Type B pancreatic cell (in vitro differentiated cells): ENCODE data around the gene ETFB. TPM values are rescaled to one million over a fixed set of nuclear protein-coding genes. Genes with fewer than 3 reads are reported as not detected.

Source experiments
- DNase-seq: peaks from one replicate; pipeline ENCODE4 v3.0.0; 2021; ENCODE audit warnings: mixed read lengths; ENCODE audit not compliant: unreplicated experiment; ENCODE audit errors: extremely low spot score
- H3K27ac Mint-ChIP-seq: 2 replicates; pipeline ENCODE4 v1.8.0; 2021; ENCODE audit warnings: mild to moderate bottlenecking, mixed read lengths
- H3K27me3 Mint-ChIP-seq: 2 replicates; pipeline ENCODE4 v1.8.0; 2021; ENCODE audit warnings: mixed read lengths
- H3K36me3 Mint-ChIP-seq: 2 replicates; pipeline ENCODE4 v1.8.0; 2021; ENCODE audit warnings: mixed read lengths
- H3K4me1 Mint-ChIP-seq: one replicate; pipeline ENCODE4 v1.8.0; 2021; ENCODE audit warnings: mixed read lengths; ENCODE audit not compliant: unreplicated experiment
- H3K4me3 Mint-ChIP-seq: 2 replicates; pipeline ENCODE4 v1.8.0; 2021; ENCODE audit warnings: mild to moderate bottlenecking, mixed read lengths
- H3K9me3 Mint-ChIP-seq: 2 replicates; pipeline ENCODE4 v1.8.0; 2021; ENCODE audit warnings: mixed read lengths
- total RNA-seq: library from RNA; stranded (reverse); gene quantifications from 2 replicates; pipeline ENCODE4 v1.2.1, GENCODE V29; 2021; ENCODE audit warnings: low replicate concordance
- TF ChIP-seq, protein P1 (sequence below): fragments of 200-600 bp; sonication (generic); conservative IDR thresholded peaks from 2 replicates; pipeline ENCODE4 v1.5.0; 2021; ENCODE audit warnings: antibody characterized with exemption, mild to moderate bottlenecking

ETFB gene
- total RNA-seq, 1 donor from 2014 or later: 76.3 TPM

DNA sequence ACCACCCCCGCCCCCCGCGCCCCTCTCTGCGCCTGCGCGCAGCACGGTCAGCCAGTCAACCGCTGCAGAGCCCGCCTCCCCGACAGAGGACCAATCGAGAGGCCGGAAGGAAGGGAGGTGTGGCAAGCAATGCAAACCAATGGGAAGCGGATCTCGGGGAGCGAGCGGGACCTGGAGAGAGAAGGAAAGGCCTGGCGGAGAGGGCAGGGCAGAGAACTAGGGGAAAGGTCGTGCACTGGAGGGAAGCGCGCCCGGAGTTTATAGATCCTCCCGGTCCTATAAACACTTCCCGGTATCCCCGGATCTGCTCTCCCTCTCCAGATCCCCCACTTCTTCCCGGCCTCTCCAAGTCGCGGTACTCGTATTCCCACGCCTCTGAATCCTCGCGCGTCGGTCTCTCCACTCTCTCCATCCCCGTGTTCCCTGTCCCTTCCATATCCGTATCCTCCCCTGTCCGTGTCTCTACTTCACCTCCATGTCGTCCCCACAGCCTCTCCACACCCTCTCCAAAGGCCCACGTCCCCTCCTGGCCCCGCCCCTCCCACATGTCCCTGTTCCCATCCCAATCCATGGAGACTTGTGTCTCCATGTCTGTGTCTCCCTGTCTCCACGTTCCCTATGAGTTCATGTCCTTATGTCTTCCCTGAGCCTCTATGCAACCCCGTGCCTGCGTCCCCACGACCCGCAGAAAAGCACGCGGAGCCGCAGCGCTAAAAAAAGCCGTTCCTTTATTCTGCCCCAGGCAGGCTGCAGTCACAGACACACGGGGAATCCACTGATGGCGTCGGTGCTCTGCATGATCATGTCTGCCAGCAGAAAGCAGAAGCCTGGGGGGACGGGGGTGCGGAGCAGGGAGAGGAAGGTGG, 434 bp upstream of the ETFB start:
- Mint-ChIP-seq H3K4me1 (peaks cover 26% of the 10 kb centered on the region), H3K36me3 (no peaks in the 10 kb centered on the region), H3K9me3 (no peaks in the 10 kb centered on the region), H3K27ac (peak overlapping the region; percentile 100), H3K4me3 (peak overlapping the region; percentile 98), H3K27me3 (peaks cover 3% of the 10 kb centered on the region)
- TF ChIP-seq, protein P1, sequence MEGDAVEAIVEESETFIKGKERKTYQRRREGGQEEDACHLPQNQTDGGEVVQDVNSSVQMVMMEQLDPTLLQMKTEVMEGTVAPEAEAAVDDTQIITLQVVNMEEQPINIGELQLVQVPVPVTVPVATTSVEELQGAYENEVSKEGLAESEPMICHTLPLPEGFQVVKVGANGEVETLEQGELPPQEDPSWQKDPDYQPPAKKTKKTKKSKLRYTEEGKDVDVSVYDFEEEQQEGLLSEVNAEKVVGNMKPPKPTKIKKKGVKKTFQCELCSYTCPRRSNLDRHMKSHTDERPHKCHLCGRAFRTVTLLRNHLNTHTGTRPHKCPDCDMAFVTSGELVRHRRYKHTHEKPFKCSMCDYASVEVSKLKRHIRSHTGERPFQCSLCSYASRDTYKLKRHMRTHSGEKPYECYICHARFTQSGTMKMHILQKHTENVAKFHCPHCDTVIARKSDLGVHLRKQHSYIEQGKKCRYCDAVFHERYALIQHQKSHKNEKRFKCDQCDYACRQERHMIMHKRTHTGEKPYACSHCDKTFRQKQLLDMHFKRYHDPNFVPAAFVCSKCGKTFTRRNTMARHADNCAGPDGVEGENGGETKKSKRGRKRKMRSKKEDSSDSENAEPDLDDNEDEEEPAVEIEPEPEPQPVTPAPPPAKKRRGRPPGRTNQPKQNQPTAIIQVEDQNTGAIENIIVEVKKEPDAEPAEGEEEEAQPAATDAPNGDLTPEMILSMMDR: no peak
- peak; percentile 95 for DNase-seq

DNA sequence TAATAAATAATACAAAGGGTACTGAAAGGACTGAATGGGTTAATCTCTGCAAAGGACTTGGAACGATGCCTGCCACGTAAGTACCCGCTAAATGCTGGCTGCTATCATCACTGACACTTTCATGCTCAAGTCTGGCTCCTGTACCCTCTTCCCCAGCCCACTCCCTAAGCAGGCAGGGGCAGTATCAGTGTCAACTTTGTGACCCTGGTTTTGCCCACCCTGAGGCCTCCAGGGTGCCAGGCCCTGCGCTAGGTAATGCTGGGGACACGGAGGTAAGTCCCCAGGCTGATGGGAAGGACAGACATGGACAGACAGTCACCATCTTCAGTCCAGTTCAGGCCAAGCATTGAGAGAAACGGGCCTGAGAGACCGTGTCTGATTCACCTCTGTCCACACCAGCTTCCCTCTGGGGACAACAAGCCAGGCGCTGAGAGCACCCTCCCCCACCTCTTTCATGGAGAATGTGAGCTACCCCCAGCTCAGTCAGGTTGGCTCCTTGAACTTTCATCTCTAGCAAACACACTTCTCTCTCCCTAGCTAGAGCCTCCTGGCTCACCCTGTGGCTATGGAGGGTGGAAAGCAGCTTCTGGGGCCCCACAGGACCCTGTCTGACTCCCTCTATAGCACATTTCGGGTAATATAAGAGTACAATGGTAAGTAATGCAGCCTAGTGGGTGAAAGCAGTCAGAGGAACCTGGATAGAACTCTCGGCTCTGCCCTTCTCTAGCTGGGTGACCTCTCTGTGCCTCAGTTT, 800 bp downstream of the ETFB start:
- no peaks in the 10 kb centered on the region for H3K36me3 Mint-ChIP-seq
- TF ChIP-seq, protein P1: no peak
- peak overlapping the region; percentile 100 for H3K27ac Mint-ChIP-seq
- H3K4me3 Mint-ChIP-seq: peak overlapping the region; percentile 98
- H3K4me1 Mint-ChIP-seq: peaks cover 25% of the 10 kb centered on the region
- H3K27me3 Mint-ChIP-seq: peaks cover 3% of the 10 kb centered on the region
- DNase-seq: no peak
- no peaks in the 10 kb centered on the region for H3K9me3 Mint-ChIP-seq

DNA sequence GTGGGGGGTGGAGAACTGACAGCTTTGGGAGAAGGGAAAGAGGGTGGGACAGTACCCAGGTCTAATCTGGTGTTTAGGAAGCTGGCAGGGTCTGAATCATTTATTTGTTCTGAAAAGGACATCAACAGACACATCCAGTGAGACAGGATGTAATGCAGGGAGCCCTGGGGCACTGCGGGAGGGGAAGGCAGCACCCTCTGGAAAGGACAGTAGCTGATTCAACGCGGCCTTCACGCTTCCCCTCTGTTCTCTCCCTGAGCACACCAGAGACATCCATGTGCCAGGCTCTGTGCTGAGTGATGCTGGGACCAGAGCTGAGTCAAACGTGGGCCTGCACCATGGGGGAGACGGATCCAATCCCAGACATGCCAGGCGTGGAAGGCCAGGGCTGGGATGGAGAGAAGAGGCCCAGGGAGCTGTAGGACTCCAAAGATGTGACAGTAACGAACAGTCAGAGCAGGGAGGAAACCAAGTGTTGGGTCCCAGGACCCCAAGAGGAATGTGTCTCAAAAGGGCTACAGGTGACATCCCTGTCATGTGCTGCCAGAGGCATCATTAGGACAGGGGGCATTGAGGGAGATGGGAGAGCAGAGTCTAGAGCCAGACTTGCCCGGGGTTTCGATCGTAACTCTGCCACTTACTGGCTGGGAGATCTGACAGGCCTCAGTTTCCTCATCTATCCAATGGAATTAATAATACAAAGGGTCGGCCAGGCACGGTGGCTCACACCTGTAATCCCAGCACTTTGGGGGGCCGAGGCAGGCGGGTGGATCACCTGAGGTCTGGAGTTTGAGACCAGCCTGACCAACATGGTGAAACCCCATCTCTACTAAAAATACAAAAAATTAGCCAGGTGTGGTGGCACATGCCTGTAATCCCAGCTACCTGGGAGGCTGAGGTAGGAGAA, 1.7 kb downstream of the ETFB start:
- H3K9me3 Mint-ChIP-seq: no peaks in the 10 kb centered on the region
- peak overlapping the region; percentile 82 for H3K4me3 Mint-ChIP-seq
- TF ChIP-seq, protein P1: no peak
- peak overlapping the region; percentile 73 for H3K27ac Mint-ChIP-seq
- H3K4me1 Mint-ChIP-seq: peaks cover 24% of the 10 kb centered on the region
- DNase-seq: no peak
- H3K27me3 Mint-ChIP-seq: no peaks in the 10 kb centered on the region
- no peaks in the 10 kb centered on the region for H3K36me3 Mint-ChIP-seq

DNA sequence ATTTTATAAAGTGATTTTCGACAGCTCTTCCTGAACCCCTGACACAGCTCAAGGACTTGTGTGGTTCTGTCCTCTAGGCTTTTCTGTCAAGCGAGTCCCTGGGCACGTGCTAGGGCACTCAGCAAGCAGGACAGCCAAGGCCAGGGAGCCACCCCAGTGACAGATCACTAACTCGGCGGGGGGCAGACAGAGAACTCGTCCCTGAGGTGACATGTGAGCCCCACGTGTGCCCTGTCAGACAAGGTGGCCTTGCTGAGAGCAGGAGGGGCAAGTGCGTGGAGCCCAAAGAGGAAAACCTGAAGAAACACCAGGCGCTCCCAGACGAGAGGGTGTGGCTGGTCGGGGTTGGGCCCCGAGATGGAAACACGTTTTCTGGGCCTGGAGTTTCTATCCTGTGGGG, 4.9 kb downstream of the ETFB start:
- Mint-ChIP-seq H3K27me3 (no peaks in the 10 kb centered on the region), H3K4me1 (peaks cover 24% of the 10 kb centered on the region), H3K36me3 (no peaks in the 10 kb centered on the region), H3K9me3 (no peaks in the 10 kb centered on the region), H3K27ac (no peak overlapping the region), H3K4me3 (no peak overlapping the region)
- TF ChIP-seq, protein P1: no peak
- no peak for DNase-seq

DNA sequence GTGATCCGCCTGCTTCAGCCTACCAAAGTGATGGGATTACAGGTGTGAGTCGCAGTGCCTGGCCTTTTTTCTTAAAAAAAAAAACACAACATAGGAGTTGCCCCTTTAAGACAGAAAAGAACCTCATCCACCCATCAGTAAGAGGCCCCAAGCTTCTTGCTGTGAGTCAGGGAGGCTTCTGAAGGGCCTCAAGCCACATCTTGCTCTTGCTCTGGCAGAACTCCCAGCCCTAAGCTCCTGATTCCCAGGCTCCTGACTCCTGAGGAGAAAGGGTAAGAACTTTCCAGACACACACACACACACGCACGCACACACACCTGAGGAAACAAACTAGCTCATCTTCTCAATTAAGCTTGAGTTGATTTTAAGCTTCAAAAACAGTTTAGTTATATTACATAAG, 6.9 kb downstream of the ETFB start:
- TF ChIP-seq, protein P1: no peak
- peaks cover 32% of the 10 kb centered on the region for H3K4me1 Mint-ChIP-seq
- no peaks in the 10 kb centered on the region for H3K27me3 Mint-ChIP-seq
- no peak overlapping the region for H3K4me3 Mint-ChIP-seq
- H3K9me3 Mint-ChIP-seq: no peaks in the 10 kb centered on the region
- DNase-seq: no peak
- no peaks in the 10 kb centered on the region for H3K36me3 Mint-ChIP-seq
- peak overlapping the region; percentile 6 for H3K27ac Mint-ChIP-seq
